K562 (cell line): Measurements from ENCODE around the gene FGF12. TPM values are rescaled to one million over a fixed set of nuclear protein-coding genes. Genes with fewer than 3 reads are reported as not detected.

Source experiments
- ATAC-seq: fragments of 200-7000 bp; cut with Tn5 transposase; 3 replicates; pipeline ENCODE4 v1.9.1; 2020; ENCODE audit warnings: moderate library complexity
- BruUV-seq: library from RNA; stranded (reverse); fragments of 400-500 nt; replicated peaks from 2 replicates; lab custom pipeline; 2021; lab: Mats Ljungman, UMichigan
- CTCF ChIA-PET: fragments of 300-600 bp; formaldehyde crosslinking; extraction: SDS; loops from one replicate; lab custom pipeline; 2021; ENCODE audit warnings: low intra/inter-chr PET ratio; lab: Yijun Ruan, JAX
- POLR2A ChIA-PET: fragments of 300-600, 350-650 bp; sonication (Branson Sonifier 250); formaldehyde crosslinking; extraction: SDS; loops from one replicate; lab custom pipeline; 2021; ENCODE audit warnings: antibody characterized with exemption, inconsistent platforms; lab: Yijun Ruan, JAX
- DNase-seq, 4 experiments: peaks; one replicate each; pipeline versions ENCODE4 v3.0.0 to v3.0.0-alpha.2; 2011 to 2018; ENCODE audit warnings: low spot score in 3 of 4, mixed read lengths in 3 of 4; ENCODE audit errors: extremely low read depth in 1 of 4
- FAIRE-seq: peaks from 2 replicates; lab custom pipeline; 2011; peaks lifted over from hg19 to GRCh38; lab: Jason Lieb, UNC
- H2AFZ ChIP-seq: 2 replicates; pipeline ENCODE4 v1.6.0; 2011; ENCODE audit warnings: low read depth, low read length, control low read depth, inconsistent platforms
- H3K27ac ChIP-seq: fragments of 200-600 bp; 3 replicates; pipeline ENCODE4 v1.8.0; 2011; ENCODE audit warnings: low read depth, mild to moderate bottlenecking, control low read depth, inconsistent platforms, low read length, moderate library complexity, mixed read lengths; ENCODE audit errors: extremely low read depth
- H3K27me3 ChIP-seq, 2 experiments: fragments of 300-600 bp in 1 of 2; 2 replicates in 1 of 2; 3 replicates in 1 of 2; pipeline versions ENCODE4 v1.6.0 to v1.8.0; 2011; ENCODE audit warnings: inconsistent platforms in 2 of 2, low read length in 2 of 2, mild to moderate bottlenecking in 1 of 2, mixed read lengths in 1 of 2, moderate library complexity in 1 of 2; ENCODE audit not compliant: control insufficient read depth in 2 of 2, insufficient read depth in 2 of 2
- H3K36me3 ChIP-seq: fragments of 300-600 bp; 3 replicates; pipeline ENCODE4 v1.8.0; 2011; ENCODE audit warnings: mild to moderate bottlenecking, low read length, inconsistent platforms; ENCODE audit not compliant: control insufficient read depth, insufficient read depth
- H3K4me1 ChIP-seq, 2 experiments: fragments of 200-600 bp in 1 of 2; replicated peaks in 1 of 2; 2 replicates in 1 of 2; 3 replicates in 1 of 2; pipeline versions ENCODE4 v1.5.1 to v1.8.0; 2011; ENCODE audit warnings: inconsistent platforms in 2 of 2, low read length in 2 of 2, mild to moderate bottlenecking in 1 of 2, mixed read lengths in 1 of 2, moderate library complexity in 1 of 2; ENCODE audit not compliant: control insufficient read depth in 2 of 2, insufficient read depth in 2 of 2
- H3K4me2 ChIP-seq: 2 replicates; pipeline ENCODE4 v1.6.1; 2011; ENCODE audit warnings: low read length, control low read depth, inconsistent platforms, mixed read lengths; ENCODE audit not compliant: insufficient read depth
- H3K4me3 ChIP-seq: fragments of 200-600 bp; sonication (generic), shearing (Covaris generic); 2 replicates; pipeline ENCODE4 v1.5.1; 2016; ENCODE audit warnings: control low read depth, inconsistent platforms
- H3K79me2 ChIP-seq: fragments of 200-600 bp; 3 replicates; pipeline ENCODE4 v1.8.0; 2011; ENCODE audit warnings: low read length, inconsistent platforms; ENCODE audit not compliant: control insufficient read depth, insufficient read depth
- H3K9ac ChIP-seq, 2 experiments: 2 replicates each; pipeline versions ENCODE4 v1.6.0 to v1.6.1; 2011; ENCODE audit warnings: low read depth in 2 of 2, low read length in 2 of 2, control low read depth in 1 of 2, inconsistent platforms in 1 of 2, mild to moderate bottlenecking in 1 of 2, mixed read lengths in 1 of 2; ENCODE audit not compliant: insufficient read depth in 1 of 2
- H3K9me1 ChIP-seq: one replicate; pipeline ENCODE4 v1.6.0; 2011; ENCODE audit warnings: inconsistent platforms, mild to moderate bottlenecking, low read length, moderate library complexity; ENCODE audit not compliant: control insufficient read depth, insufficient read depth
- H3K9me3 ChIP-seq: replicated peaks from 2 replicates; pipeline ENCODE4 v1.5.1; 2011; ENCODE audit warnings: low read depth, low read length, inconsistent platforms; ENCODE audit not compliant: control insufficient read depth, insufficient read depth
- H4K20me1 ChIP-seq: replicated peaks from 2 replicates; pipeline ENCODE4 v1.6.1; 2011; ENCODE audit warnings: low read length, inconsistent platforms, mixed read lengths; ENCODE audit not compliant: control insufficient read depth, insufficient read depth
- RNF2 ChIP-seq: sonication (generic); IDR thresholded peaks from 2 replicates; pipeline ENCODE4 v1.6.1; 2016
- XRCC5 ChIP-seq: fragments of 200-400 bp; formaldehyde crosslinking; IDR thresholded peaks from 2 replicates; pipeline ENCODE4 v1.6.1; 2017; ENCODE audit warnings: low read depth, mild to moderate bottlenecking, low read length
- ZNF431 ChIP-seq: sonication (generic); formaldehyde crosslinking; IDR thresholded peaks from 2 replicates; pipeline ENCODE4 v1.8.0; 2022; ENCODE audit warnings: mild to moderate bottlenecking, missing genetic modification reagents
- WGBS: fragments of 100-300 bp; shearing (Covaris generic); methylation state at CpG from one replicate; pipeline ENCODE4 v1.1.6; 2016; ENCODE audit warnings: low coverage, mixed read lengths; ENCODE audit not compliant: insufficient coverage; ENCODE audit errors: missing lambda C conversion rate; 5-methylcytosine and 5-hydroxymethylcytosine counted together
- in situ Hi-C: fragments of 300-500 bp; cut with MboI; formaldehyde crosslinking; loops from 4 replicates; pipeline ENCODE4 v1.15.0; 2018; ENCODE audit warnings: inconsistent platforms, mixed read lengths
- intact Hi-C: fragments of 100-400 bp; cut with micrococcal nuclease; formaldehyde crosslinking; loops from 2 replicates; pipeline ENCODE4 v1.14.2; 2022
- polyA plus RNA-seq, 8 experiments: library from polyadenylated mRNA; depleted of rRNA in 4 of 8; stranded (reverse) in 5 of 8; unstranded in 3 of 8; fragments of >200 nt; fragmentation: Nextera tagmentation in 2 of 8; fragmentation: Illumina TruSeq in 1 of 8; extraction: Ambion mirVana in 2 of 8; extraction: Trizol in 1 of 8; gene quantifications; 2 replicates each; pipeline versions ENCODE4 v1.2.1 to v1.2.3, GENCODE V29; 2011 to 2014; ENCODE audit warnings: inconsistent platforms in 1 of 8, missing spikeins in 1 of 8
- total RNA-seq, 7 experiments: library from RNA; depleted of rRNA in 6 of 7; stranded (reverse); fragments of >200 nt in 6 of 7; fragmentation: Illumina TruSeq in 2 of 7; extraction: Trizol in 2 of 7; gene quantifications; 2 replicates each; pipeline versions ENCODE4 v1.2.1 to v1.2.3, GENCODE V29; 2011 to 2021; ENCODE audit warnings: low replicate concordance in 1 of 7
- TF ChIP-seq, protein P1 (sequence below): IDR thresholded peaks from 2 replicates; pipeline ENCODE4 v1.6.1; 2014; ENCODE audit warnings: antibody characterized with exemption
- TF ChIP-seq, protein P2 (sequence below): fragments of 200-800 bp; sonication (Bioruptor generic); IDR thresholded peaks from 2 replicates; pipeline ENCODE4 v1.6.1; 2017; ENCODE audit warnings: missing genetic modification characterization, missing compliant biosample characterization

FGF12 gene
- total and polyA plus RNA-seq, 9 of the 15 experiments (the other 6 are each of a cell fraction or from before 2014, with no cell fraction given), result not detected

DNA sequence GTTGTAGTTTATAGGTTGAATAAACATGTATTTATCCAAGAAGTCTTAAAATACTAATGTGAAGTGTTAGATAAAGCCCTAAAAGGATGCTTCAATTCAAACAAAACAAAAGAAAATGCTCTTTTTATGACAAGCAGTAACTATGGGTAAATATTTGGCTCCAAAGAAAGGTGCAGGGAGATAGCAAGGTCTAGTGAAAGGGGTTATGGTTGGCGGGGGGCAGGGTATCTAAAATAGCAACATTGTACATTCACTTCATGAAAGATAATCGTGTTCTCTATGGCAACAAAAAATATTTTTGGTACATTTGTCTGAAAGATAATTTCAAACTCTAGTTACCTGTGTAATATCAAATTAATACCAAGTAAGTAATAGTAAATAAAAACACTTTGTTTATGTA lies 149.5 kb downstream of the FGF12 start:
- in situ Hi-C loops (no loop called here), intact Hi-C loops (no loop called here)
- POLR2A ChIA-PET, result no interaction called here
- Histone ChIP-seq H3K9me3 (no peaks in the 10 kb centered on the region), H3K9ac (no peak overlapping the region), H3K27ac (no peak overlapping the region), H3K4me1 (no peaks in the 10 kb centered on the region), H3K9me1 (no peaks in the 10 kb centered on the region), H4K20me1 (no peaks in the 10 kb centered on the region), H3K4me3 (no peak overlapping the region), H3K36me3 (no peaks in the 10 kb centered on the region), H2AFZ (no peak overlapping the region), H3K27me3 (no peaks in the 10 kb centered on the region), H3K4me2 (no peak overlapping the region), H3K79me2 (no peaks in the 10 kb centered on the region)
- CTCF ChIA-PET, result no interaction called here
- ATAC-seq (no peak), DNase-seq (no peak), FAIRE-seq (no peak)
- no TSS peak for BruUV-seq
- 0% methylated on average over 2 of the region's 2 CpGs for WGBS
- TF ChIP-seq, protein P1, sequence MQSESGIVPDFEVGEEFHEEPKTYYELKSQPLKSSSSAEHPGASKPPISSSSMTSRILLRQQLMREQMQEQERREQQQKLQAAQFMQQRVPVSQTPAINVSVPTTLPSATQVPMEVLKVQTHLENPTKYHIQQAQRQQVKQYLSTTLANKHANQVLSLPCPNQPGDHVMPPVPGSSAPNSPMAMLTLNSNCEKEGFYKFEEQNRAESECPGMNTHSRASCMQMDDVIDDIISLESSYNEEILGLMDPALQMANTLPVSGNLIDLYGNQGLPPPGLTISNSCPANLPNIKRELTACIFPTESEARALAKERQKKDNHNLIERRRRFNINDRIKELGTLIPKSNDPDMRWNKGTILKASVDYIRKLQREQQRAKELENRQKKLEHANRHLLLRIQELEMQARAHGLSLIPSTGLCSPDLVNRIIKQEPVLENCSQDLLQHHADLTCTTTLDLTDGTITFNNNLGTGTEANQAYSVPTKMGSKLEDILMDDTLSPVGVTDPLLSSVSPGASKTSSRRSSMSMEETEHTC, result no peak
- TF ChIP-seq ZNF431, result no peak
- TF ChIP-seq XRCC5, result no peak
- no peak for TF ChIP-seq RNF2
- TF ChIP-seq, protein P2, sequence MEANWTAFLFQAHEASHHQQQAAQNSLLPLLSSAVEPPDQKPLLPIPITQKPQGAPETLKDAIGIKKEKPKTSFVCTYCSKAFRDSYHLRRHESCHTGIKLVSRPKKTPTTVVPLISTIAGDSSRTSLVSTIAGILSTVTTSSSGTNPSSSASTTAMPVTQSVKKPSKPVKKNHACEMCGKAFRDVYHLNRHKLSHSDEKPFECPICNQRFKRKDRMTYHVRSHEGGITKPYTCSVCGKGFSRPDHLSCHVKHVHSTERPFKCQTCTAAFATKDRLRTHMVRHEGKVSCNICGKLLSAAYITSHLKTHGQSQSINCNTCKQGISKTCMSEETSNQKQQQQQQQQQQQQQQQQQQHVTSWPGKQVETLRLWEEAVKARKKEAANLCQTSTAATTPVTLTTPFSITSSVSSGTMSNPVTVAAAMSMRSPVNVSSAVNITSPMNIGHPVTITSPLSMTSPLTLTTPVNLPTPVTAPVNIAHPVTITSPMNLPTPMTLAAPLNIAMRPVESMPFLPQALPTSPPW (CRISPR knock-in tag), result no peak
